ENCODE data around the gene SLC29A1. TPM values are rescaled to one million over a fixed set of nuclear protein-coding genes. Genes with fewer than 3 reads are reported as not detected.

SLC29A1 gene
- total and polyA plus RNA-seq, 7 donors = 4.2 to 195 (median 147) TPM

DNA sequence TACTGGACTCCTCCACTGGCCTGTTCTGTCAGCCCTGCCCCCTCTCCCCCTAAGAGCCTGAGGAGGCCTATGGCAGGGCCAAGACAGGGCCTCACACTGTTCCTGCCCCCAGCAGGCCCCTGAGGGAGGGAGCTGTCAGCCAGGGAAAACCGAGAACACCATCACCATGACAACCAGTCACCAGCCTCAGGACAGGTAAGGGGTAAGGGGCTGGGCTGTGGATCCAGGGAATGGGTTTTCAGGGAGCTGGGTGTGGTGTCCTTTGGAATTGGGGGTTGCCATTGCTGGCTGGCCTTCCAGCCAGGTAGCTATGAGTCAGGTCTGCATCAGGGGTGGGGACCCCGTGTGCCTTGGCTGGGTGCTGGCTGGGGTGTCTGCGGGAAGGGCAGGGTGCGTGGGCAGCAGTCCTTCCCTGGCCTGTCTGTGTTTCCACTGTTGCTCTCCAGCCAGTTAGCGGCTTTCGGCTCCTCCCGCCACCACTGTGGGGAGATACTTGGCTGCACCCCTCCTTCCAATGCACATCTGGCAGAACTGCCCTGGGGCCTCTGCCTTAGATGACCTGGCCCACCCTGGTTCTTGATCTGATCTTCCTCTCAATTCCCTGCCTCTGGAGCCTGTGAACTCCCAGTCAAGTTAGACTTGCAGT is 3.9 kb downstream of the SLC29A1 start:
- intact Hi-C loops (cut with DNase I) = no loop called here
- Histone ChIP-seq H3K36me3 (peaks cover 21 to 33% (median 28%) of the 10 kb centered on the region in 4 donors), H3K9me3 (no peaks in the 10 kb centered on the region), H3K27ac (peak overlapping the region; percentile 94 to 98 (median 97)), H3K4me1 (peaks cover 0 to 96% (median 93%) of the 10 kb centered on the region in 4 donors), H3K27me3 (no peaks in the 10 kb centered on the region), H3K4me3 (peak overlapping the region; percentile 26 to 39 (median 36))
- TF ChIP-seq POLR2AphosphoS5 (IDR thresholded peaks at IDR 0.05) (no peak), POLR2A (IDR thresholded peaks at IDR 0.05) (no peak), EP300 (IDR thresholded peaks at IDR 0.05) (no peak)
- DNase-seq = peak; percentile 64
- WGBS, 2 donors = 79 to 81% methylated on average over 7 of the region's 7 CpGs

DNA sequence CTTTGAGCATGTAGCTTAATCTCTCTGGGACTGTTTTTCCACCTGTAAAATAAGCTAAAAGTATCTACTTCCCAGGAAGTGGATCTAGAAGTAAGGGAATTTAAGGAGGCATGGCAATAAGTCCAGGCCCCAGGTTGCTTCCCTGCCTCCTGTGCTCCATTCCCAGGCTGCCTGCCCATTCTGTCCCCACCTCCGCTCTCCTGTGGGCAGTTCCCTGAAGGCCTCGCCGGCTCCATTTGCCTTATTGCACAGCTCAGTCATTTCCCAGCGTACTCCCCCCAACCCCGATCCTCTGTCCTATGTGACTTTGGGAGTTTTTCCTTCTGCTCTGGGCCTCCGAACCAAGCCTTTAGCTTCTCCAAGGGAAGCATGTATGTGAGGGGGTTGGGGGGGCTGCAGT is 4.6 kb downstream of the SLC29A1 start:
- H3K27me3 ChIP-seq = no peaks in the 10 kb centered on the region
- peaks cover 0 to 95% (median 92%) of the 10 kb centered on the region in 4 donors for H3K4me1 ChIP-seq
- no peak for DNase-seq
- peaks cover 24 to 40% (median 34%) of the 10 kb centered on the region in 4 donors for H3K36me3 ChIP-seq
- intact Hi-C loops (cut with DNase I) = no loop called here
- WGBS, 2 donors = 82 to 95% methylated on average over 6 of the region's 6 CpGs
- peak overlapping the region in 2 of 4 donors; percentile 39 for H3K4me3 ChIP-seq
- H3K27ac ChIP-seq = peak overlapping the region; percentile 94 to 98 (median 97)
- no peaks in the 10 kb centered on the region for H3K9me3 ChIP-seq
- TF ChIP-seq POLR2AphosphoS5 (IDR thresholded peaks at IDR 0.05) = no peak
- TF ChIP-seq POLR2A (IDR thresholded peaks at IDR 0.05) = no peak
- TF ChIP-seq, protein P1, sequence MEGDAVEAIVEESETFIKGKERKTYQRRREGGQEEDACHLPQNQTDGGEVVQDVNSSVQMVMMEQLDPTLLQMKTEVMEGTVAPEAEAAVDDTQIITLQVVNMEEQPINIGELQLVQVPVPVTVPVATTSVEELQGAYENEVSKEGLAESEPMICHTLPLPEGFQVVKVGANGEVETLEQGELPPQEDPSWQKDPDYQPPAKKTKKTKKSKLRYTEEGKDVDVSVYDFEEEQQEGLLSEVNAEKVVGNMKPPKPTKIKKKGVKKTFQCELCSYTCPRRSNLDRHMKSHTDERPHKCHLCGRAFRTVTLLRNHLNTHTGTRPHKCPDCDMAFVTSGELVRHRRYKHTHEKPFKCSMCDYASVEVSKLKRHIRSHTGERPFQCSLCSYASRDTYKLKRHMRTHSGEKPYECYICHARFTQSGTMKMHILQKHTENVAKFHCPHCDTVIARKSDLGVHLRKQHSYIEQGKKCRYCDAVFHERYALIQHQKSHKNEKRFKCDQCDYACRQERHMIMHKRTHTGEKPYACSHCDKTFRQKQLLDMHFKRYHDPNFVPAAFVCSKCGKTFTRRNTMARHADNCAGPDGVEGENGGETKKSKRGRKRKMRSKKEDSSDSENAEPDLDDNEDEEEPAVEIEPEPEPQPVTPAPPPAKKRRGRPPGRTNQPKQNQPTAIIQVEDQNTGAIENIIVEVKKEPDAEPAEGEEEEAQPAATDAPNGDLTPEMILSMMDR (IDR thresholded peaks at IDR 0.05) = no peak
- TF ChIP-seq EP300 (IDR thresholded peaks at IDR 0.05) = no peak

DNA sequence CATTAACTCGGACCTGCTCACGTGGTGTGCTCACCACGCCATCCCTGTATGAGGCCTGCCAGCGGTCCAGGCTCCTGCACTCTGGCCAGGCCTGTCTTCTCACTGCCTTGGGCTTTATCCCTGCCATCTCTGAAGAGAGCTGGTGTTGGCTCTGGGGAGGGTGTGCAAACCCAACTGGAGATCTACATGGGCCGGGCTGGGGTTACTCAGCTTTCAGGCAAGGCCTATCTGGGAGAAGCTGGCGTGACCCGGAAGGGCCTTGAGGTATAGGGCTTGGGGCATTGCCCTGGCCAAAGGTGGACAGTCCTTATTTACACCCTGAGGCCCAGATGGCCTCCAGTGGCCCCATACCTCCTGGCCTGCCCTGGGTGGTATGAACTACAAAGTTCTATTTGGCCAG is 5.0 kb downstream of the SLC29A1 start:
- Histone ChIP-seq H3K36me3 (peaks cover 24 to 42% (median 35%) of the 10 kb centered on the region in 4 donors), H3K4me1 (peaks cover 0 to 99% (median 96%) of the 10 kb centered on the region in 4 donors)

DNA sequence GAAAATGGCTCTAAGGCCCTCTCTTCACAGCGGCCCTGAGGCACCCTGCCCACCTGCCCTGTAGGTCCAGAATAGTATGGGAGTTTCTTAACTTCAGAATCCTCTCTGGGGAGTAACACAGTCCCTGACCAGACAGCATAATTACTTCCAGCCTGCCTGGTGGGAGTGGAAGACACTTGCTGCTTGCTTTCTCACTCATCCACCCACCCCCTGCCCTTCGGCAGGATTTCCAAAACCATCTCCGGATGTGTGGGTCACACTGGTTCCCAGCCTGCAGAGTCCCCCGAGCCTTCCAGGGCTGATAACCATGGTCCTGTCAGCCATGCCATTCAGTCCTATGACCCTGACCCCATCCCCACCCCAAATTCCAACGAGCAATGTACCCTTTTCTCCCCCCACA is 5.4 kb downstream of the SLC29A1 start:
- Histone ChIP-seq H3K27ac (peak overlapping the region; percentile 94 to 98 (median 97)), H3K4me3 (peak overlapping the region in 1 of 4 donors; percentile 39), H3K4me1 (peaks cover 0 to 100% (median 98%) of the 10 kb centered on the region in 4 donors), H3K27me3 (no peaks in the 10 kb centered on the region), H3K9me3 (no peaks in the 10 kb centered on the region), H3K36me3 (peaks cover 24 to 42% (median 35%) of the 10 kb centered on the region in 4 donors)
- 81 to 84% methylated on average over 5 of the region's 5 CpGs for WGBS, 2 donors
- TF ChIP-seq POLR2AphosphoS5 (IDR thresholded peaks at IDR 0.05) = no peak
- TF ChIP-seq, protein P1 (IDR thresholded peaks at IDR 0.05) = no peak
- no peak for TF ChIP-seq POLR2A (IDR thresholded peaks at IDR 0.05)
- no peak for TF ChIP-seq EP300 (IDR thresholded peaks at IDR 0.05)
- DNase-seq = no peak
- intact Hi-C loops (cut with DNase I) = no loop called here

More for the DNA sequence above, 5.0 kb downstream of the SLC29A1 start:
- intact Hi-C loops (cut with DNase I) = no loop called here
- Histone ChIP-seq H3K27ac (peak overlapping the region; percentile 94 to 98 (median 97)), H3K27me3 (no peaks in the 10 kb centered on the region), H3K4me3 (peak overlapping the region in 2 of 4 donors; percentile 39), H3K9me3 (no peaks in the 10 kb centered on the region)
- TF ChIP-seq EP300 (IDR thresholded peaks at IDR 0.05) (no peak), POLR2AphosphoS5 (IDR thresholded peaks at IDR 0.05) (no peak), POLR2A (IDR thresholded peaks at IDR 0.05) (no peak)
- TF ChIP-seq, protein P1 (IDR thresholded peaks at IDR 0.05) = no peak
- 94 to 95% methylated on average over 7 of the region's 7 CpGs for WGBS, 2 donors
- DNase-seq = no peak

DNA sequence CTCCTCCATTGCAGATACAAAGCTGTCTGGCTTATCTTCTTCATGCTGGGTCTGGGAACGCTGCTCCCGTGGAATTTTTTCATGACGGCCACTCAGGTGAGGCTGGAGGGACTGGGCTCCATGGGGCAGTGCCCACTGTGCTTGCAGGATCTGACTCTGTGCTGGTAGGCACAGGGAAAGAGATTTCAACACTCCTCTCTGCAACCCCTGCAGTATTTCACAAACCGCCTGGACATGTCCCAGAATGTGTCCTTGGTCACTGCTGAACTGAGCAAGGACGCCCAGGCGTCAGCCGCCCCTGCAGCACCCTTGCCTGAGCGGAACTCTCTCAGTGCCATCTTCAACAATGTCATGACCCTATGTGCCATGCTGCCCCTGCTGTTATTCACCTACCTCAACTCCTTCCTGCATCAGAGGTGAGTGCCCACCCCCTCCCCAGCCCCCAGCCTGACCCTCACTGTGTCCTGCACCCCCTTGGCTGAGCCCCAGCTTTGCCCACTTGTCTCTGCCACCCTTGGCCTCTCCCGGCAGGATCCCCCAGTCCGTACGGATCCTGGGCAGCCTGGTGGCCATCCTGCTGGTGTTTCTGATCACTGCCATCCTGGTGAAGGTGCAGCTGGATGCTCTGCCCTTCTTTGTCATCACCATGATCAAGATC is 6.1 kb downstream of the SLC29A1 start:
- Histone ChIP-seq H3K4me1 (peaks cover 0 to 100% (median 98%) of the 10 kb centered on the region in 4 donors), H3K27ac (peak overlapping the region; percentile 94 to 98 (median 97)), H3K9me3 (no peaks in the 10 kb centered on the region), H3K4me3 (no peak overlapping the region), H3K36me3 (peaks cover 24 to 42% (median 35%) of the 10 kb centered on the region in 4 donors), H3K27me3 (no peaks in the 10 kb centered on the region)
- intact Hi-C loops (cut with DNase I) = loop anchor here (10.0 kb wide), 1 partner anchor 135 kb away; no protein-coding TSS in a partner anchor
- no peak for TF ChIP-seq POLR2A (IDR thresholded peaks at IDR 0.05)
- TF ChIP-seq EP300 (IDR thresholded peaks at IDR 0.05) = no peak
- no peak for TF ChIP-seq POLR2AphosphoS5 (IDR thresholded peaks at IDR 0.05)
- TF ChIP-seq, protein P1 (IDR thresholded peaks at IDR 0.05) = no peak
- DNase-seq = peak; percentile 62
- 95 to 96% methylated on average over 11 of the region's 11 CpGs for WGBS, 2 donors
